Epidermal melanocyte (primary cell): ENCODE results near the gene CHD1L.
"Not testable (repeated sequence)": the region's sequence is repeated elsewhere in the genome, so short reads cannot be mapped to it uniquely, and the experiment has no call there.

ENCODE experiments used
- DNase-seq: peaks from one replicate; pipeline ENCODE4 v3.0.0; 2011; ENCODE audit warnings: low spot score; ENCODE audit not compliant: insufficient read length

CHD1L gene

GRCh38 chr1:147242449-147243227 lies at the start of gene CHD1L:
Gene CHD1L, plus strand, starts transcription at chr1:147242684. Its CDS starts 20 bp downstream, at chr1:147242704.
- peak; percentile 93 for DNase-seq

GRCh38 chr1:147197324-147197723 lies 45.2 kb upstream of the CHD1L start:
- DNase-seq = not testable (repeated sequence)

GRCh38 chr1:147201276-147201675 lies 41.2 kb upstream of the CHD1L start:
- no peak for DNase-seq

GRCh38 chr1:147201786-147202185 lies 40.7 kb upstream of the CHD1L start:
- no peak for DNase-seq

GRCh38 chr1:147202576-147202975 lies 39.9 kb upstream of the CHD1L start:
- DNase-seq = no peak

- no peak for DNase-seq
These were observed 38.4 kb upstream of the CHD1L start for GRCh38 chr1:147204080-147204479.

- no peak for DNase-seq
These were observed 35.3 kb upstream of the CHD1L start for GRCh38 chr1:147207192-147207591.

- DNase-seq = no peak
These were observed 33.9 kb upstream of the CHD1L start for GRCh38 chr1:147208619-147209018.

GRCh38 chr1:147209825-147210821 lies 32.4 kb upstream of the CHD1L start:
- DNase-seq = no peak

GRCh38 chr1:147210987-147211386 lies 31.5 kb upstream of the CHD1L start:
- DNase-seq = no peak

- DNase-seq = no peak
These were observed 30.9 kb upstream of the CHD1L start for GRCh38 chr1:147211577-147211976.

- no peak for DNase-seq
These were observed 29.2 kb upstream of the CHD1L start for GRCh38 chr1:147213271-147213670.

- no peak for DNase-seq
These were observed 28.2 kb upstream of the CHD1L start for GRCh38 chr1:147214325-147214724.

GRCh38 chr1:147214842-147215539 lies 27.5 kb upstream of the CHD1L start:
- DNase-seq = no peak

- no peak for DNase-seq
These were observed 27.0 kb upstream of the CHD1L start for GRCh38 chr1:147215540-147215916.

- DNase-seq = no peak
These were observed 26.4 kb upstream of the CHD1L start for GRCh38 chr1:147216124-147216523.

GRCh38 chr1:147217141-147217540 lies 25.3 kb upstream of the CHD1L start:
- DNase-seq = no peak

GRCh38 chr1:147218606-147219005 lies 23.9 kb upstream of the CHD1L start:
- DNase-seq = no peak

- DNase-seq = no peak
These were observed 18.5 kb upstream of the CHD1L start for GRCh38 chr1:147223740-147224615.

GRCh38 chr1:147225193-147225730 lies 17.2 kb upstream of the CHD1L start, which contains the start of gene FMO5:
Gene FMO5, minus strand, starts transcription at chr1:147225339. Its CDS starts 310 bp downstream, at chr1:147225029.
- peak; percentile 84 for DNase-seq
